Activated gamma-delta T cell treated with Interleukin-2 at 50 U/mL for 16 hours (primary cell): ENCODE measurements around the gene CCT7.
A peak's percentile ranks its signal among the peaks of the same experiment; 100 is the strongest.

ENCODE experiments used
- DNase-seq: peaks from one replicate; pipeline ENCODE4 v3.0.0-alpha.2; 2020

CCT7 gene

DNA sequence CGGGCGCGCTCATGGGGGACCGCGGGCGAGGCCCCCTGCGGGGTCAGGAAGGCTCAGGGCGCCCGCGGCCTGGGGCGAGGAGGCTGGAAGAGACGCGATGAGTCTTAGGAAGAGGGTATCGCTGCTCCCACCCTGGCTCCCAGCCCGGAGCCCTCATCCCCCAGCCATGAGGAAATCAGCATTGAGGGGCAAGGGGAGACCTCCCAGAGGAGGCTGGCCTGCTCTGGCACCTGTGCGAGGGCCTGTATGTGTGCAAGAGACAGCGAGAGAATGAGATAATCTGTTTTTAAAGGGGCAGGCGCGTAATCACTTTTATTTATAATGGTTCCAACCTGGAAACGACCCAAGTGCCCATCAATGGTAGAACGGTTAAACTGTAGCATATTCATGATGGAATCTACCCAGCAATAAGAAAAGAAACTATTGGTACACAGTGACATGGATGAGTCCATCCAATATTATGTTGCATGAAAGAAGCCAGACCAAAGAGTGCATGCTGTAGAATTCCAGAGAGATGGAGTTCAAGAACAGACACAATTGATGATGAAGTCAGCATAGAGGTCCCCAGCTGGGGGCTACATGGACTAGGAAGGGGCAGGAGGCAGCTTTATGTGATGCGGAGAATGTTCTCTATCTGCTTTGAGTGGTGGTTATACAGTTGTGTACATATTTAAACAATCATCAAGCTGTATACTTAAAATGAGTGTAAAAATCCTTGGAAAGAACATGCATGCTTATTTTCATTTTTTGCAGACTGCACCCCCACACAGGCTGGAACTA is 35.8 kb downstream of the CCT7 start:
- DNase-seq = no peak

DNA sequence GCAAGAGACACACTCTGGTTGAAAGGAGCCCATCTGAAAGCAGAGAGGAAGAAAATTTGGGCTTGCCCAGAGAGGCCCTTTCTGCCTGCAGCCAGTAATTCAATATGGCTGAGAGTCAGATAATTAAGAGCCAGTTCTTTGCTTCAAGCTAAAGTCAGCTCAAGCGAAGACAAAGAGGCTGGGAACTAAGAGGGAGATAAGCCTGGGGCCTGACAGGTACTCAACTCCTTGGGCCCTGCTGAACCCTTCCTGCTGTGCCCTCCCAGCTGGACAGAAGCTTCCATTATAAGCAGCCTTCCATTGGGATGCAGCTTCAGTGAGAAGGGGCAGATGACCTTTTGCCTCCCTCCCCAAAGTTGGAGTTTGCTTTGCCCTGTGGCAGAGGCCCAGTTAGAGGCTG is 38.2 kb downstream of the CCT7 start:
- no peak for DNase-seq

DNA sequence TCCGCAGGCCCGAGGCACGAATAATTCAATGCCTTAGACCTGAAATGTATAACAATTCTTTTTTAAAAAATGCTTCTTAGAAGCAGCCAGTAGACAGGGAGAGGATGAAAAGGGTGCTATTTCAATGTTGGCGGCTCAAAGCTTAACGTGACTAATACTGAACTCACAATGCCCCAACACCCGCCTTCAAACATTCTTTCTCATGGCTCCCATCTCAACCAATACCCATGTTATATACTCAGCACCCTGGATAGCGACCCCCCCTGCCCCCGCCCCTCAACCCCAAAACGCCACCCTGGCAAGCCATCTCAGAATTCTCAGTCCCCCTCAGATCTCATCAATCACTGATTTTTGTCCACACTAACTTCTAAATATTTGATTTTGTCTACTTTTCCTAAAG is 45.7 kb downstream of the CCT7 start:
- DNase-seq = no peak

DNA sequence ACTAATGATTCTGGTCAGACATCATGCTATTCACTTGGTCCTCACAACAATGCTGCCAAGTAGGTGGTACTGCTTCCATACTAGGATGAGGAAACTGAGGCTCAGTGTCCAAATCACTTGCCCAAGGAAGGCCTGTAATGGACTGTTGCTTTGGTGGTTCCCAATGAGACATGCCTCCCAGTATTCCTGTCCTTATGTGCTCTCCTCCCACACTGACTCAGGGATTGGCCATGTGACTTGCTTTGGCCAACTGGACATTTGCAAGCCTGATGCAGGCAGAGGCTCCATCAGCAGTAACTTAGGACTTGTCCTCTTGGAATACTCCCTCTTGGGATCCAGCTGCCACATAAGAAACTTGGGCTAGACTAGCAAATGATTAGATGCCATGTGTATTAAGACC is 47.1 kb downstream of the CCT7 start:
- DNase-seq = no peak

DNA sequence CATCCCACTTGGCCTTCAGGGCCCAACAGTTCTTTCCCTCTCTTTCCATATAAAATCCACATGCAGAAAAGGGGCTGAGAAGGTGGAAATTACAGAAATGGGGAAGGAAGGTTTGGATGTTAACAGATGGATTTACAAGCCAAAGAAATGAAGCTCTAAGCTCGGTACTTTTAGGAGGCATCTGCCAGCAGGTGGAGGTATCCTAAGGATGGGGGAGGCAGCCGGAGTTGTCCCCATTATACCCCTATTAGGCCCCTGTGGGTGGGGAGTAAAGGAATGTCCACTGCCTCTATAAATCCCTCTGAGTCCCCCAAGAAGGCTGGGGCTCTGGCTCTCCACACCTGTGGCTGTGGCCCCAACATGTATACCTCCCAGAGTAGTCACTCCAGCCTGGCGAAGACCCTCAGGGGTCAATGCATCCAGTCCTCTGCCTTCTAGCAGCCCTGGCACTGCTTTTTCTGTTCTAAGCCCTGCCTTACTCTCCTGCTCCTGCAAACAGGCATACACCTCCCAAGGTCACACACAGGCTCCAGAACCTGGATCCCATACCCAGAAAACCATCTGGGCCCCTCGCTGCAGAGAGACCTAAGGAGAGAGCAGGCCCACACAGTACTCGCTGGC is 48.9 kb downstream of the CCT7 start:
- DNase-seq = no peak

DNA sequence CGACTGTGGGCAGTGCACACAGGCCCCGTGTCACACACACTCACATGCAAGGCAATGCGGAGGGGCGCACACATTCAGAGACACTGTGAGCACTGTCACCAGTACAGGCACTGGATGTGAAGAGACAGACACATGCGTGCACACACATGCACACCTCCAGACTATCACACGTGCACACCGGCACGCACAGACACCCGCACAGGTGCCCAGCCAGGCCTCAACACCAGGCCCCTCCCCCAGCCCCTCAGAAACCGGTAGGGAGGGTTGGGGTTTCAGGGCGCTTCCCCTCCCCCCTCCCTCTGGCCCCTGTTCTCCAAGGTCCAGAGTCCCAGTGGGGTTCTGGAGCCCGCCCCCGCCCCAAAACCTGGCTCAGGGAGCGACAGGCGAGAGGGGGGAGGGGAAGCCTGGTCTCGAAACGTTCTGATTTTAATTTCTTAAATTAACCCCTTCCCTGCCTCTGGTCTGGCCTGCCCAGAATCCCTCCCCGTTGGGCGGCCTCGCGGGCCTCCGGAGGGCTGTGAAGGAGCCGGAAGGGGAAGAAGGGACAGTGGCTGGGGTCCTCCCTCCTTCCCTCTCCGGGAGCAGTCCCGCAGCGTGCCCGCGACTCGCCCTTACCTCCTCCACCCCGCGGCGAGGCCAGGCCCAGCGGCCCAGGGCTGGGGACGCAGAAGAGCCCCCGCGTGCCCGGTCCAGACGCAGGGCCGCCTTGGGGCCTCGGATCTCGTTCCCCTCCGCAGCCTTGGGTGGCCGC is 49.6 kb downstream of the CCT7 start:
- no peak for DNase-seq

DNA sequence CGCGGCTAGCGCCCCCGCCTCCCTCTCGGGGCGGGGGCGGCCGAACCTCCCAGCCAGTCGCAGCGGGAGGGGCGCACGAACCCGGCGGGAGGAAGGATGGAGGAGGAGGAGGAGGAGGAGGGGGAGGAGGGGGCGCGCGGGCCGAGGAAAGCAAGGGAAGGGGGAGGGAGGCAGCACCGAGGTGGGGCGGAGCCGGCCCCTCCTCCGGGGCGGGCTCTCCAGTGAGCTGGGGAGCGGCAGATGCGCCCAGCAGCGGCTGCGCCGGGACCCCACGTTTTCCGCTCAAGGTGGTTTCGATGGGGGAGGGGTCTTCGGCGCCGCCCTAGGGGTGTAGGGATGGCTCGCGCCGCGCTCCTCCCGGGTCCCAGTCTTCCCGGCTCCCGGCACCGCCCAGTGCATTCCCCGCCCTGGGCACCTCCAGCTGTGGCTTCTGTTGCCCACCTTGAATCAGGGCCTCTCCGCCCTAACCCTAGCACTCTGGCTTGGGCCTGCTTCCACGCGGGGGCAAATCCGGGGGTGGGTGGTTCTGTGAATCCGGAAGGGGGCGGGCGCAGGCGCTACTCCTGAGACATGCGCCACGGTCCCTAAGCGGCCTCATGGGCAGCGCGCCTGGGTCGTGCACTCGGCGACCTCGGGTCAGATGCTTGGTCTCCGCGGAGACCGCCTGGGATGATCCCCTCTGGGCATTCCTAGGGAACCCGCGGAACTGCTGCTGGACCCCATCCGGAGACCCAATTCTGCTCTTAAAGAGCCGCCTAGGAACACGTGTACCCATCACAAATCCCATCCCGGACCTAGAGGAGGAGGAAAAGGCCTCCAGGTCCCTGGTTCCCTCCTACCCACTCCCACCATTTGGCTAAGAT is 50.4 kb downstream of the CCT7 start, which contains the start of gene FBXO41:
TSS of gene FBXO41 (minus strand) at position 183 of the 863 bp plus-strand sequence. CDS start 14,848 bp downstream, outside the sequence.
- peak; percentile 57 for DNase-seq

DNA sequence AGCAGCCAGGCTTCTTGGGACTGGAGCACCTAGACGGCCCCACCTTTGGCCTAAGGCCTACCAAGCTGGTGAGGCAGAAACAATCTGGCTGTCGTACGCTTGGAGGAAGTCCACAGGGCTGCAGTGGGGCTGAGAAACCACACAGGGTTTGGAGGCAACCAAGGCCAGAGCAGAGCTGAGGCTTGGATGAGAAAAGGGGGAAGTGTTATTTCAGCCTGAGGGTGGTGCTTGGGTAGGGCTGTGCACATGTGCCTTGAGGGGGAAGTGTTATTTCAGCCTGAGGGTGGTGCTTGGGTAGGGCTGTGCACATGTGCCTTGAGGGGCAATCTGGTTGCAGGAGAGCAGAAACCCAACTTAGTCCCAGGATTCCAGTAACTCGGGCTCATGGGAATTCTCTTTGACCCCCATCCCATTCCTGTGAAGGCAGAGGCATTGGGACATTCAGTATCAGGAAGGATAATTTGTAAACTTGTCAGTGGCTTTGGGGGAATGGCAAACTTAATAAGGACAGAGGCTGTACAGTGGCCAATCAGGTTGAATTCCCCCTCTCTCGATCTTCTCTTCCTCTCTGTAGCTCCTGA is 51.1 kb downstream of the CCT7 start:
- DNase-seq = no peak

DNA sequence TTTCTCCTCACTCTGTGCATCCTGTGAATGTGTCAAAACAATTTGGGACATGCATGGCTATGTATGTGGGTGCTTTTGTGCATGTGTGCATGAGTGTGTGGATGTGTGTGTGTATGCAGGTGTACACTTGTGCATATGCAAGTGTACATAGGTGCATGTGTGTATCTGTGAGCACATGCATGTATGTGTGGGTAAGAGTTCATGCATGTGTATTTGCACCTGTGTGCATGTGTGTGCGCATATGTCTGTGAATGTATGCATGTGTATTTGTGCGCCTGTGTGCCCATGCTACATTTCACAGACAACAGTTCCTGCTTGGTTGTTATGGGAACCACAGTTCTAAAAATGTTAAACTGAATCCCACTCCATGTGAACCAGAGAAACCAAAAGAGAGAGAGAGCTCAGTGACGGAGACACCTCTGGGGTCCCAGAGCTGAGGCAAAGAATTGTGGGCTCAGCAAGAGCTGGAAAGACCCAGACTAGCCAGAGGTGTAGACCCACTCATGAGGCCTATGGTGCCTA is 52.1 kb downstream of the CCT7 start:
- no peak for DNase-seq

DNA sequence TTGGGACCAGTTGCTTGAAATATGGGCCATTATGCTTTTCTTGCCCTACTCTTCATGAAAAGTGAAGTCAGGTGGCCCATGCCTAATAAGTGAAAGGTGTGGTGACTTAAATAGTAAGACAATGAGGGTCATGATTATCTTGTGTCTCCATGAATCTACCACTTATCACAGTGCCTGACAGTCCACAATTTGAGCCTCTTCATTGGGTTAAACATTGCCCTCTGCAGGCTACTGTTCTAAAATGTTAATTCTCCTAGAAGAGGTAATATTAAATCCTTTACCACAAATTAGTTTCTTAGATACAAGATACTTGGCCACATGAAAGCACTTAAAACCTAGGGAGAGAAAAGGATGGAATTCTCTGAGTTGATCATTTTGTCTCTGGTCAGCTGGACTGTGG is 55.2 kb downstream of the CCT7 start:
- DNase-seq = no peak

DNA sequence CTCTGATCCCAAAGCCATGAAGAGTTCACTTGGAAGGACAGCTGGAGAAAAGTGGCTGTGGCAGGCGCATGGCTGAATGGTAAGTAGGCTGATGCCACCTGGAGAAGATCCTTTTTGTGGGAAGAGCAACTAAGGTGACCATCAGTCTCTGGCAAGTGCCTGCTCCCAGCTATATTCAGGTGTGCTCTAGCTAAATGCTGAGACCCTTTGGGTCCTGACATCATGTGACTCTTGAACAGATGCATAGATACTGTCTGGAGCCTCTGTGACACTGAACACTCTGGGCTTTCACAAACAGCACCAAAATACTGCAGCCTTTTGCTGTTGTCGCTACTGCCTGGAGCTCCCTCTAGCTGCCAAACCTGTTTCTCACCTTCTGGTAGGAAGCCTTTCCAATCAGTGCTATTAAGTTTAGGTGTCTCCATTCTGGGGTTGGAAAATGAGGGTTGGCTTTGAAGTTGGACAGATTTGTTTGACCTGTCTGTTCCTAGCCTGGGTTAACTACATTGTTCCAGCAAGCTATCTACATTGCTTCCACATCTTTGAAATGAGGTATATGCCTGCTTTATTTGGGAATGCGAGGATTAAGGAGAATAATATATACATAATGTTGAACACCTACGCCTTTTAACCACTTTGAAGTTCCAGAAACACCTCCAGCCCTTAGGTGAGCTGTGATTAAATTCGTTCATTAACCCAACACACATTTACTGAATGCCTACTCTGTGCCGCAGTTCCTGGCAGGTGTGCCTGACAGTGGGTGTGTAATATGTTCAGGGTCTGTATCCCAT is 56.1 kb downstream of the CCT7 start:
- no peak for DNase-seq

DNA sequence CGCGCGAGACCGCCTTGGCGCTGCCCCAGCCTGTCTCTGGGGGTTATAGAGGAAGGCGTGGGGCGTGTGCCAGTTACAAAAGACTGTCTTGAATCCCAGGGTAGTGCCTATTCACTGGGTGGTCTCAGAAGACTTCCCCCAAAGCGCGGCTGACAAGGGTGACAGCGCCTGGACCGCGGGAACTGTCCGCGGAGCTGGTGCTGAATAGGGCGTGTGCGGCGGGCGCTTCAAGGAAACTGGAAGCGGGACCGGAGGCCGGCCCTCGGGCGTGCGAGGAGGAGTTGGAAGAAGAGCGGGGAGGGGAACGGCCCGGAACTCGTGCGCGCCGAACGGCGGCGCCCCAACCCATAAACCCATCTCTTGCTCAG is 57.0 kb downstream of the CCT7 start:
- peak; percentile 50 for DNase-seq

DNA sequence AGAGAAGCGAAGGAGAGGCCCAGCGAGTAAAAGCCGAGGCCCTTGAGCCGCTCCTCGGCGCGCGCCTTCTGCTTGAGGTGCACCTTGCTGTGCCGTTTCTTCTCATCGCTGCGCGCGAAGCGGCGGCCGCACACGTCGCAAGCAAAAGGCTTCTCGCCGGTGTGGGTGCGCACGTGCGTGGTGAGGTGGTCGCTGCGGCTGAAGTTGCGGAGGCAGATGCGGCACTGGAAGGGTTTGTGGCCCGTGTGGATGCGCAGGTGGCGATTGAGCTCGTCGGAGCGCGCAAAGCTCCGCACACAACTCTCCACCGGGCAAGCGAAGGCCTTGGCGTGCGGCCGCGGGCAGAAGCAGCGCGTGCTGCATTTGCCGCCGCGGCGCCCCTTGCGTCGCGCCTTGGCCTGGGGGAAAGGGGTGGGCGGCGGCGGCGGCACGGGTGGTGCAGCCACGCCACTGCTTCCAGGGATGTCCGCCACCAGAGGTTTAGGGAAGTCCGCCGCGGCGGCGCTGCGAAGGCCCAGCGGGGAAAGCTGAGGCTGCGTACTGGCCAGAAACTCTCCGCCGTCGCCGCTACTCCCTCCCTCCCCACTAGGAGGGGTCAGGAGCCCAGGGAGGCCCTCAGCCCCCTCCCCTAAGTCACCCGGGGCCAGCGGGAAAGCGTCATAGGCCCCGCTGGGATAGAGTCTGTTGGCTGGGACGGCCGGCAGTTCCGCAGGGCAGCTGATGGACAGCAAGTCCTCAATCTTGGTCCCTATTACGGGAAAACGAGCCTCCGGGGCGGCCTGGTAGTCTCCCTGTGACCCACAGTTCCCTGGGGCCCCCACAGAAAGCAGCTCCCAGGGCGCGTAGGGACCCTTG is 57.6 kb downstream of the CCT7 start:
- no peak for DNase-seq

DNA sequence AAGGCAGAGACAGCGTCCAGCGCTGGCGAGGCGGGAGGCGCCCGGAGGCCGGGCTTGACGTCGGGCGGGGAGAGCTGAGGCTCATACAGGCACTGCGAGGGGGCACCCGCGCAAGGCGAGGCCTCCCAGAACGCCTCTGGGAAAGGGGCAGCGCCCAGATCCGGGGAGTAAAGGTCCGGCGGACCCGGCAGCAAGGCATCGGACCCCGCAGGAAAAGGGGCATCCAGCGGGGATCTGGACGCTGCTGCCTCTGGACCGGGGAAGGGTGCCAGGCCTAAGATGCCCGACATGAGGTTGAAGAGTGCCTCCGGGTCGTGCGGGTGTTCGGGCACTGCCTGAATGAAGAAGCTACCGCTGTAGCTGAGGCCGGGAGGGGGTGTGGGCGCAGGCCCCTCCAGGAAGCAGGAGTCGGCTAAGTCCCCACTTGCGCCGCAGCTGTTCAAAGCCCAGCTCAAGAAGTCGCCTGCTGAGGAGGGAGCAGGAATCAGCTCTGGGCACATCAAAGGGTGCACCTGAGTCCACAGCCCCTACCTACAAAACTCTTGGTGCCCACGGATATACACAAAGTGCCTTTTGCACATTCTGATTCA is 58.3 kb downstream of the CCT7 start:
- DNase-seq = no peak

DNA sequence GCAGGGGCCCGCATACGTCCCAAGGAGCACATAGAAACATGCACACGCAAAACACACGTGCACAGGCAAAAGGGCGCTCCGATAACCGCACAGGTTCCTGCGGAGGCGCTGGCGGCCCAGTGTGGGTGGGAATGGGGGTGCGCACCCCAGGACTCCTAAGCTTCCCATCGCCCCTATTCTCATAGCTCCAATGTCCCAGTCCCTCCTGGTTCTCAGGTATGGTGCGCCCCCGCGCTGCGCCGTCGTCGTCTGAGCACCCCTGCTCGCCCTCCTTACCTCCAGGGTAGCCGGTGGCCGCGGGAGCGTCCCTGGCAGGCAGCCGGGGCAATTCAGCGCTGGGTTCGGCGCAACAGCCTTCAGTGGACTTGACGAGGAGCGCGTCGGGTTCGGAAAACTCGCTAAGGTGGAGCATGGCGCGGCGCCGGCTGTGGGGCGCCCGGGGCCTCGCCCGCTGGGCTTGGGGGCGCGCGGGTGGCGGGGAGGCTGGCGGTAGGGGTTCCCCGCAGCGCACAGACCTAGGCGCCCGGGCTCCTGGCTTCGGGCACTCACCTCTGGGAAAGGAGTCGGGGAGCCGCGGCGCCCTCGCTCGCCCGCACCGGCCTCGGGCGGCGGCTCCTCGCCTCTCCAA is 58.9 kb downstream of the CCT7 start:
- DNase-seq = no peak

DNA sequence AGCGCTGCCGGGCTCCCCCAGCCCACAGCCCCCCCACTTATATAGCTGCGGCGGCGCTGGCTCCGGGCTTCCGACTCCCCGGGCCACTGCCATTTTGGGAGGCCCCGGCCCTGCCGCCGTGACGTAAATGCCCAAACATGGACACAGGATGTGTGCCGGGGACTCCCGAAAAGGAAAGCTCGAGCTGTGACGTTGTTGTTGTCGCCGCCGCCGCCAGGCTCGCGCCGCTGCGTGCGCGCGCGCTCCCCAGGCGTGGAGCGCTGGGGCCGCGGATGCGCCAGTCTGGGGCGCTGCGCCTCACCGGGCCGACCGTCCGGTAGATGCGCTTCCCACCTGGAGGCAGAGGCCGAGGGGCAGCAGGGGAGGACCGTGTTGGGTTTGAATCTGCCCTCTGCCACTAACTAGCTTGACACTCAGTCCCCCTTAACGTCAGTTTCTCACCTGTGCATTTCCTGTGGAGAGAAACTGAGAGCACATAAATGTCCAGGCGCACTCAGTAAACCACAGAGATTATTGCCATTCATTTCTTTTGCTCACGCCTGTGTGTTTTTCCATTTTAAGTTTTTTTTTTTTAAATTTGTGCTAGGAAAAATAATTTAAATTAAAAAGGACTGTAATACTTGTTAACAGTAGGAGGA is 59.5 kb downstream of the CCT7 start, which contains the start of gene EGR4:
TSS of gene EGR4 (minus strand) at position 15 of the 638 bp plus-strand sequence. CDS start 231 bp downstream, outside the sequence.
- DNase-seq = peak; percentile 80

DNA sequence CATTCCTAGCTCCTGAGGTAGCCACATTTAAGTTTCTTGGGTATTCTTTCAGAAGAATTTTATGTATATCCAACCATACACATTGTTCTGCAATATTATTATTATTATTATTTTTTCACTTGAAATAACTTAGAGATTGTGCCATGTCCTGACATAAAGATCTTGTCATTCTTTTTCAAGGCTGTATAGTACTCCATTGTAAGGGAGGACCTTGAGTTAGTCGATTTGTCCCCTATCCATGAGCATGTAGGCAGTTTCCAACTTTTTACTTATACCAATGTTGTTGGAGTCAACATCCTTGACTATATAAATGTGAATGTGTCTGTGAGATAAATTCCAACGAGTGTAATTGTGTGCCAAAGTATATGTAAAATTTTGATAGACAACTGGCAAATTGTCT is 60.1 kb downstream of the CCT7 start:
- no peak for DNase-seq

DNA sequence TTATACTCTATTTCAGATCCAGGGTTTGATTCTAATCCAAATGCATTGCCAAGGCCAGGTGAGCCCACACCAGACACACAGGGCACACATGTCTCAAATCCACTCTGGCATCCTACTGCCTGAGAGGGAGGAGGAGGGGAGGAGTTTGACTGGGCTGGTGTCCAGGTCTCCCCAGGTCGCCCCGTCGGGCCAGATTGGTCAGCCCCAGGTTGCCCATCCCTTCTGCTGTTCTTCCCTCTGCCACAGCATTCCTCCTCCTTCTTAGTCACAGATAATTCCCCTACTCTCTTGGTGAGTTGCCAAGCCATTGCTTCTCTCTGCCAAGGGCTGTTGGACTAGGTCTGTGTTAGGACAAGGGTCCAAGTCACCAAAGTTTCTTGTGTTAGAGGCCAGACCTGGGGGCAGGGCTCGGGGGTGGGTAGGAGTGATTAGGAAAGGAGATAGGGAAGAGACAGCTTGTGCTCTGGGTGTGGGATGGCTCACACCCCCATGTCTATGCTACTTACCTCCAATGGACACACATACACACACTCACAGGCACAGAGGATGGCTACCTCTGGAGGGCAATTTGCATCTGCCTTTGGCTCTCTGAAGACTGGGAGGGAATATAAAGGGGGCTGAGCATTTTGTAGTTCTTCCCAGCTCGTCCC is 61.8 kb downstream of the CCT7 start:
- DNase-seq = no peak
